Measurements from ENCODE around the gene PPP1R9B.
A peak's percentile ranks its signal among the peaks of the same experiment; 100 is the strongest.

PPP1R9B gene

DNA sequence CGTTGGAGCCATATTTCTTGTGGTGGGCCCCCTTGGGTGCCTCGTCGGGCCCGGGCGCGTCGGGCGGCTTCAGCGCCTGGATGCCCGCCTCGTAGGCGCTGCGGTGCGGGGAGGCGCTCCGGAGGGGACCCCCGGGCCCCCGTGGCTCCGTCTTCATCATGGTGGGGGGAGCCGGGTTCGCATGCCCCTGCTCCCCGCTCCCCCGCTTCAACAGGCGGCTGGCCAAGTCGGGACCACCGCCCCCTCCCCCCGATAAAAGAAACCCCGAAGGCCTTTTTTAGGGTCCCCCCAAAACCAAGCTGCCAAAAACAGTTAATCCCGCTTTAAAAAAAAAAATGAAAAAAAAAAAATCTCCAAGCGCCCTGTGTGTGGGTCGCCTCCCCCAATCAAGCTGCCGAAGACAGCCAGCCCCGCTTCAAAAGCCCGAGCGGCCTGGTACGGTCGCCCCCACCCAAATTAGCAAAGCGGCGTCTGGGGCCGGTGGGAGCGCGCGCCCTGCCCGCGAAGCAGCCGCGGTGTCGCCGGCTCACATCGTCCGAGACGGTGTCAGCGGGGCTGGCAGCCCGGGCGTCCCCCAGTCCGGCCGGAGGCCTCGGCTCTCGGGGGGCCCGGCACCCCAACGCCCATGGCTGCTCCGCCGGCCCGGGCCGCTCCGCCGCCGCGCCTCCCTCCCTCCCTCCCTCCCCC lies at the start of gene PPP1R9B:
Gene PPP1R9B, minus strand, starts transcription at position 324 of the 687 bp plus-strand sequence. Its CDS starts 164 bp downstream, at position 160.
- no peak for DNase-seq (ENCODE audit: low read depth in 2 of 2)

DNA sequence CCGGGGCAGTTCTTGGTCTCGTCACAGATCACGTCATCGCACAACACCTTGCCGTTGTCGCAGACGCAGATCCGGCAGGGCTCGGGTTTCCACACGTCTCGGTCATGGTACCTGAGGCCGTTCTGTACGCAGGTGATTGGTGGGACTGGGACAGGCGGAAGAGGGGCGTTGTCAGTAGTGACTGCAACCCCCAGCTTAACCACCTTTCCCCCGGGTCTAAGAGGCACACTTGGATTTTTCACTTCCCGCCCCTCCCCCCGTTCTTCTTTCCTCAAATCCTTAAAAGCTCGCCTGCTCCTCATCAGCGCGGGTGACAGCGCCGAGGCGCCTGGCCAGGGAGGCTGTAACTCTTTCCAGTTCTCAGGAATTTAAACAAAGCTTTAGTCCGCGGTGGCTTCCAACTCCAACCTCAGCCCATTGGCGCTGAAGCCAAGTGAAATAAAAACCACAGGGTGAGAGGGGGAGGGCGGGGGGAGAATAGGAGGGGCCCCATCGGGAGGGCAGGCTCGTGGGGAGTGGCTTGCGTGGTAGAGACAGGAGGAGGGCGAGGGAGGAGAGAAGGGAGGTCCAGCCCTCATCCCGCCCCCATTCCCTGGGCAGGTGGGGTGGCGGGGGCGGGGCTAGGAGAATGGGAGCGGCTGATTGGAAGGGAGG lies 49.5 kb upstream of the PPP1R9B start:
- DNase-seq (ENCODE audit: low read depth in 2 of 2): peak; percentile 30 to 39

DNA sequence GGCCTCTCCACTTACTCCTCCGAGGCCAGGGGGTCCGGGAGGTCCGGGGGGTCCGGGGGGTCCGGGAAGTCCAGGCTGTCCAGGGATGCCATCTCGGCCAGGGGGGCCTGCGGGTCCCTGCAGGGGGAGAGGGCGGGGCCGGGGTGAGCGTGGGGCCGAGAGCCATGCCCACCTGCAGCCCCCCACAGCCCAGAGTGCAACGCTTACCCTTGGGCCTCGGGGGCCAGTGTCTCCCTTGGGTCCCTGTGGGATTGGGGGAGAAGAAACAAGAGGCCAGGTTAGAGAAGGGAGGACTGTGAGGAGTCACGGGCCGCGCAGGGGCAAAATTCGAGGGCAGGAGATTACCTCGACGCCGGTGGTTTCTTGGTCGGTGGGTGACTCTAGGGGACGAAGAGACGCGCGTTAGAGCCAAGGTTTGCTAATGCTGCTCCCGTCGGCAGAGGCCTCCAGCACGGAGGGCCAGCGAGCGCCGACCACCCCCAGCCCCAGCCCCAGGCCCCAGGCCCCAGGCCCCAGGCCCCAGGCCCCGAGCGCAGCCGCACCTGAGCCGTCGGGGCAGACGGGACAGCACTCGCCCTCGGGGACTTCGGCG lies 48.8 kb upstream of the PPP1R9B start:
- no peak for DNase-seq (ENCODE audit: low read depth in 2 of 2)

DNA sequence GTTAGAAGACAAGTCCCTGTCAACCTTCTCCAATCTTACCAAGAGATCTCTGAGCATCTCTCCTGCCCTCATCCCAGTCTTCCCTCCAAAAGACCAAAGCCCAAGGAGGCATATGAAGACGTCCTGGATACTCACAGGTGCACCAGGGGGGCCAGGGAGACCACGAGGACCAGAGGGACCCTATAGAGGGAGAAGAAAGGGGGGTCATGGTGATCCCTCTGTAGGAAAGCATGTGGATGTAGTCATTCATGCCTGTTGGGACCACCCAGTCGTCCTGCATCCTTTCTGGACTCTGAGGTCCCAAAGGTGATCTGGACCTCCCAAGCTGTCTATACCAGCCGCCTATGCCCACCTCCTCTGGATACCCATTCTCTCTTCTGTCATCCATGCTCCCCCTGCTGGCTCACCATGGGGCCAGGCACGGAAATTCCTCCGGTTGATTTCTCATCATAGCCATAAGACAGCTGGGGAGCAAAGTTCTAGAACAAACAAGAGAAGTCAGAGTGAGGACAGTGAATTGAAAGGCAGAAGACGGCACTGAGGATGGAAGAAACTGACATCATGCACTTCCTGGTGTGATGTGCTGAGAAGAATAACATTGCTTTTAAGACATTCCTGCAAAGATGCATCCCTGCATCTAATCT lies 47.7 kb upstream of the PPP1R9B start:
- peak in 1 of 2 donors; percentile 28 for DNase-seq (ENCODE audit: low read depth in 2 of 2)

- DNase-seq (ENCODE audit: low read depth in 2 of 2): no peak
These were observed 46.3 kb upstream of the PPP1R9B start for GRCh38 chr17:50196826-50197225.

DNA sequence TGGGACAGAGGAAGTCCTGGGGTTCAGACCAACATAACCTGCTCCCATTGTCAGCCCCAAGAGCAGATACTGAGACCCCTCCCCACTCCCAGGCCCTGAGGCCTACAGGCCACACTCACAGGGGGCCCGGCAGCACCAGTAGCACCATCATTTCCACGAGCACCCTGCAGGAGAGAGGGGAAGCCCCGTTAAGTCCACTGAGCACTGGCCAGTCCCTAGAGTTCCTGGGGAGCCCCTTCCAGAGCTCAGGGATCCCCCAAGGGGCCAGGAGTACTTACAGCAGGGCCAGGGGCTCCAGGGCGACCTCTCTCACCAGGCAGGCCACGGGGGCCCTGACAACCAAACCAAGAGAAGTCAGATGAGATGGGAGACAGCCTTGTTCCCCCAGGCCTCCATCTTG lies 45.6 kb upstream of the PPP1R9B start:
- no peak for DNase-seq (ENCODE audit: low read depth in 2 of 2)

DNA sequence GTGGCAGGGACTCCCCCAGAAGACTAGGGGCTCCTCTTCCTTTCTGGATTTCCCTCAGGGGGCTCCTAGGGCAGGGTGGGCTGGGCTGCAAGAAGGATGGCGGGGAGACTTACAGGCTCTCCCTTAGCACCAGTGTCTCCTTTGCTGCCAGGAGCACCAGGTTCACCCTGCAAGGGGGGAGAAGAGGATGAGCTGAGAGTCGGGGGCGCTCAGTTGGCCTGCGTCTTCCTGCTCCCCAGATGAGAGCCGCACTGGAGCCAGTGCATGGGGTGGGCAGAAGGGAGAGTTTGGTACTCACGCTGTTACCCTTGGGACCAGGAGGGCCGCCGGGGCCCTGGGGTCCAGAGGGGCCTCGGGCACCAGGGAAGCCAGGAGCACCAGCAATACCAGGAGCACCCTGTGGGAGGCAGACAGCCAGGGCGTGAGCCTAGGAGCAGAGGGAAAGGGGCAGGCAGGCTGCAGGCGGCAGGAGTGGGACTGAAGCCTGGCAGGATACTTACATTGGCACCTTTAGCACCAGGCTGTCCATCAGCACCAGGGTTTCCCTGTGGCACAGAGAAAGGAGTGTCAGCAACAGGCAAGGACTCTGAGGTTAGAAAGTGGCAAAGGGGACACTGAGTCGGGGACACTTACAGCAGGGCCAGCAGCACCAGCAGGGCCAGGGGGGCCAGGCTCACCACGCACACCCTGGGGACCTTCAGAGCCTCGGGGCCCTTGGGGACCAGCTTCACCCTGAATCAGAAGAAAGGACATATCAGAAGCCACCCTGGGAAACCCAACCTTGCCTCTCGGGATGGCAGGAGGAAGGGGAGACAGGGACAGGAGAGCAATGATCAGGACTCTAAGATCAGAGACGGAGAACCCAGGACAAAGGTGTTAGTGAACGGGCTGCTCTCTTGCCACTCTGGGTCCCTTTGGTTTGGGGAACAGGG lies 44.7 kb upstream of the PPP1R9B start:
- no peak for DNase-seq (ENCODE audit: low read depth in 2 of 2)

GRCh38 chr17:50194140-50194933 lies 43.9 kb upstream of the PPP1R9B start:
- no peak for DNase-seq (ENCODE audit: low read depth in 2 of 2)

GRCh38 chr17:50192618-50193291 lies 42.3 kb upstream of the PPP1R9B start:
- DNase-seq (ENCODE audit: low read depth in 2 of 2): no peak

DNA sequence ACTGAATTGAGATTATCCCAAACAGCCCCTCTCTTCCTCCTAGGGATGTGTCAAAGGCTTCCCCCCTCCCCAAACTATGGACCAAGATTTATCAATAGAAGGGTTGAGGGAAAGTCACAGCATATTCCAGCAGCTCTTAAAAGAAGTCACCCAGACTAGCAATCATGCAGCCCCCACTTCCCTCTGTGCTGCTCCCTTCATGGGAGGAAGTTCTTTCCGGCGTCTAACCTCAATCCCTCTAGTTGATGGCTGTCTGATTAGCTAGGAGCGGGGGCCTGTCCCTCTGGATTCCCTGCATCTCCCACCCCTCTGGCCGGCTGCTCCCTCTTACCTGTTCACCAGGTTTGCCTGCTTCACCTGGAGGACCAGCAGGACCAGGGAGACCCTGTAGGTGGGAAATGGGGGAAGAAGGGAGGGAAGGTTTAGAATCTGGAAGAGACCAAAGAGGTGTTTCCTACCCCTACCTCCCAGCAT lies 41.7 kb upstream of the PPP1R9B start:
- DNase-seq (ENCODE audit: low read depth in 2 of 2): no peak

DNA sequence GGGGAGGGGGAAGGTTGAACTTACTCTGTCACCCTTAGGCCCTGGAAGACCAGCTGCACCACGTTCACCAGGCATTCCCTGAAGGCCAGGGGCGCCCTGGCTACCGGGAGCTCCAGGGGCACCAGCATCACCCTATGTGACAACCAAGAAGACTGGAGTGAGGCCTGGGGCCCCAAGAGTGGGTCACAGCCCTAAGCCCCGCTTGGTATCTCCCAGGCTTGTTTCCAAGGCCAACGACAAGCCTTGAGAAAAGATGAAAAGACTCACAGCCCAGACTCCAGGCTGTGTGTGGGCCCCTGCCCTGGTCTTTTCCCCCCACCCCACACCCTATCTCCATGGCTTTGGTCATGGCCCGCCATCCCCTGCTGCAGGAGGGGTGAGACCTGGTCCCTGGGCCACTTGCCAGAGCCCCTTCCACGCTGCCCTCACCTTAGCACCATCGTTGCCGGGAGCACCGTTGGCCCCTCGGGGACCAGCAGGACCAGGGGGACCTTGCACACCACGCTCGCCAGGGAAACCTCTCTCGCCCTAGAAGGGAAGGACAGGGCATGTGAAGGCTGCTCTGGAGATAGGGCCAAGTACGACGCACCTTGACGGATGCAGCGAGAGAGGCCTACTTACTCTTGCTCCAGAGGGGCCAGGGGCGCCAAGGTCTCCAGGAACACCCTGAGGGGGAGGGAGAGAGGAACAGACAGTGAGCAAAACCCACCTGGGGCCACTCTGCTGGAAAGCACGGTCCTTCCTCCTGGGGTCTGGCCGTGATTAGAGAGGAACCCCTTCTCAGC lies 41.1 kb upstream of the PPP1R9B start:
- DNase-seq (ENCODE audit: low read depth in 2 of 2): no peak

DNA sequence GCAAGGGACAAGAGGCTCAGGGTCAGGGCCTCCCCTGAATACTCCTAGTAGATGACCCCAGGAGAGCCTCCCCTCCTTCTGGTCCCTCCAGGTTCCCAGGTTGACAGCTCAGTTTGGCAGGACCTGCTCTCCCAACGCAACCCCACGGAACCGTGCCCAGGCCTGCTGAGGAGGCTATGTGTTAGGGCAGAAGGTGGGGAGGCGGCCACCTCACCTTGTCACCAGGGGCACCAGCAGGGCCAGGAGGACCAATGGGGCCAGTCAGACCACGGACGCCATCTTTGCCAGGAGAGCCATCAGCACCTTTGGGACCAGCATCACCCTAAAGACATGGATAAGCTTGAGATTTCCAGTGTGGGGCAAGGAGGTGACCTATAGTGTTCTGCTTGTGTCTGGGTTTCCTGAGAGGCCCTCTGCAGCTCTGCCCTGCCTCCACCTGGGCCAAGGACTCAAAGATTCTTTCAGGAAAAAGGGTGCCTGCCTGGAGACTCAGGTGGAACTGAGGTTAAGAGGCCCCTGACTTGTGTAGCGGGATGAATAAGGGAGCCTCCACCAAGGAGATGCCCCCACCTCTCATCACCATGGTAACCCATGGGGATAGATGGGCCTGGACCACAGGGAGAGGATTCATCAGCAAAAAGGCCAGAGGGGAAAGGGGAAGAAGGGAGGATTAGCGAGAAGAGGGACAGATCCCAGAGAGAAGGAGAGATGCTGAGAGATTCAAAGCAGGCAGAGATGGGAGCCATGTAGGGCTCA lies 40.3 kb upstream of the PPP1R9B start:
- DNase-seq (ENCODE audit: low read depth in 2 of 2): no peak

GRCh38 chr17:50190293-50190602 lies 39.8 kb upstream of the PPP1R9B start:
- DNase-seq (ENCODE audit: low read depth in 2 of 2): no peak

DNA sequence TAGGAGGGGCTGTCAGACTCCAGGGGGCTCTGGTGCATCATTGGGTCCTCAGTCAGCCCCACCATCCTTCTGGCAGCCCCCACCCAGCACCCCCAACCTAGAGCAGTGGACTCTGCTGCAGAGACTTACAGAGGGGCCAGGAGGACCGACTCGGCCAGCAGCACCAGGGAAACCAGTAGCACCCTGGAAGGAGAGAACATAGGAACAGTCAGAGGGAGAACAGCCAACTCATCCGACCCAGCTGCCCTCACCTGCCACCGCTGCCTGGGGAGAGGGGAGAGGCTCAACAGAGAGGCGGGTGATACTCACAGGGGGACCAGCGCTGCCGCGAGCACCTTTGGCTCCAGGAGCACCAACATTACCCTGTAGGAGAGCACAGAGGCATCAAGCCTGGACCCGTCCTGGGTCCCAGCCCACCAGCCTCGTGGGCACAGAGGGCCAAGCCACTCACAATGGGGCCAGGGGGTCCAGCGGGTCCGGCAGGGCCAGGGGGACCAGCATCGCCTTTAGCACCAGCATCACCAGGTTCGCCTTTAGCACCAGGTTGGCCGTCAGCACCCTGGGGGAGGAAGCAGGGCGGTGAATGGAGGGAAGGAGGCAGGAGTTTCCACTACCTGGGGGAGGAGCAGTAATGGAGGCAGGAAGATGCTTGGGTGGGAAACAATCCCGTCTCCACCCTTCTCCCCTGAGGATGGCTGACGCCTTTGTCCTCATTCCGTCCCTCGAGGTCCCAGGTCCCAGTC lies 39.2 kb upstream of the PPP1R9B start:
- no peak for DNase-seq (ENCODE audit: low read depth in 2 of 2)

- no peak for DNase-seq (ENCODE audit: low read depth in 2 of 2)
These were observed 38.6 kb upstream of the PPP1R9B start for GRCh38 chr17:50188921-50189549.

DNA sequence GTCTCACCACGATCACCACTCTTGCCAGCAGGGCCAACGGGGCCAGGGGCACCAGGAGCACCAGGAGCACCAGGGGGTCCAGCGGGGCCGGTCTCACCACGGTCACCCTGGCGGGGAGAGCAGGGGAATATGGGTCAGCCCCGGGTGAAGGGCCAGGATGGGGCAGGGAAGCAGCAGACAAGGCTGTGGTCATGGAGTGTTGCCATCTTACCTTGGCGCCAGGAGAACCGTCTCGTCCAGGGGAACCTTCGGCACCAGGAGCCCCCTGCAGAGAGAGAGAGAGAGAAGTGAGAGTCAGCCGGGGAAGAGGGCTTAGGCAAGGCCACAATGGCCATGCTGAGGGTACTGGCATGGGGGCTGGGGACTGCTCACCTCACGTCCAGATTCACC lies 38.0 kb upstream of the PPP1R9B start:
- DNase-seq (ENCODE audit: low read depth in 2 of 2): no peak

- no peak for DNase-seq (ENCODE audit: low read depth in 2 of 2)
These were observed 37.5 kb upstream of the PPP1R9B start for GRCh38 chr17:50187751-50188530.

Data from stimulated activated CD8-positive, alpha-beta memory T cell treated with anti-CD3 and anti-CD28 coated beads, Interleukin-15, amount 100 ng/mL, for 4 hours (primary cell).